ENCODE results near the gene ADAM17.

ADAM17 gene

DNA sequence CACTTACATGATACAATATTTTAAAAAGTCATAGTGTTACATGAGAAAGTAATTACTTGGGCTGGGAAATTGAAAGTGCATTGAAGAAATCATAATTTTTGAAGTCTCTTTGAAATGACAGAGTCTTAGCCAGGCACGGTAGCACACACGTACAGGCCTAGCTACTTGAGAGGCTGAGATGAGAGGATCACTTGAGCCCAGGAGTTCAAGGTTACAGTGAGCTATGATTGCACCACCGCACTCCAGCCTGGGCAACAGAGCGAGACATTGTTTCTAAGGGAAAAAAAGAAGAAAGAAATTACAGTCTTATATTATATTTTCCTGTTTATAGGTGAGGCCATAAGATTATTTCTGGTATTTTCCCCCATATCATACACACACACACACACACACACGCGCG, 90.5 kb downstream of the ADAM17 start:
- no peak for DNase-seq

DNA sequence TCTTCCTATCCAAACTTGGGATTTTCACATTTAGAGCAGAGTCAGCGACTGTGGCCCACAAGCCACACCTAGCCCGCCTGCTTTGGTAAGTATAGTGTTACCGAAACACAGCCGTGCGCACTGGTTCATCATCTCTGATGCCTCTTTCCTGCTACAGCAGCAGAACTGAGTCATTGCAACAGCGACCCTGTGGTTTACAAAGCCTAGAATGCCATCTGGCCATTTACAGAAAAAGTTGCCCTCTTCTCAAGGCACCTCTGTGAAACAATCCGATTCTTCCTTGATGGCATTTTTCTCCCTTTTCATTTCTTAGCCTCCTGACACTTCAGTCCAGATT, 92.0 kb downstream of the ADAM17 start:
- DNase-seq, result no peak

DNA sequence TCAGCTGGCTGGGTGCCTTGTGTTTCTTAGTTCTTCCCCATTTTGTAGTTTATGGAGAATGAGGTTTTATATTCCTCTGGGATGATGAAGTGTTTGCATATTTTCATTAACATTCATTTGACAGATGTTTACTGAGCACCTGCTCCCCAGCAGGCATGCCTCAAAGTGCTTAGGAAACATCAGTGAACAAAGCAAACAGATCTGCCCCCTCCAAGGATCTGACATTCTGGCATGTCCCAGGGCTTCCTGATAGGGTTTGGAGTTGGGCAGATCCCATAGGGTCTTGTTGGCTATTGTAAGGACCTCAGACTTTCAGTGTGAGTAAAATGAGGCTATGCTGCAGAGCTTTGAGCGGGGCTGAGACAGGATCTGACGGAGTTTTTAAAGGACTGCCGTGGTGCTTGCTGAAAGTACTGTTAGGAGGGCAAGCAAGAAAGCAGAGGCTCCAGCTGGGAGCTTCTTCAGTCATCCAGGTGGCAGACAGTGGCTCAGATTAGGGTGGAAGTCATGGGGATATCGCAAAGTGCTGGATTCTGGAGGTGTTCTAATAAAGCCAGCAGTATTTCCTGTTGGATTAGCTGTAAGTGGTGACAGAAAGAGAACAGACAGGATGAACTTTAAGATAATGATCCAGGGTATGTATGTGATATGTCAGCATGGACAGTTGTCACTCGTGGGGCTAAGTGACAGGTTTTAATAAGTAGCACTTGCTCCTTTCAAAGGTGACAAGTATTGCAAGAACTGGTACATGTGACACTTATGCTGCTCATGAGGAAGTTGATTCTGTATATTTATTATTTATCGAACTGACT, 92.5 kb downstream of the ADAM17 start:
- peak; percentile 56 for DNase-seq

DNA sequence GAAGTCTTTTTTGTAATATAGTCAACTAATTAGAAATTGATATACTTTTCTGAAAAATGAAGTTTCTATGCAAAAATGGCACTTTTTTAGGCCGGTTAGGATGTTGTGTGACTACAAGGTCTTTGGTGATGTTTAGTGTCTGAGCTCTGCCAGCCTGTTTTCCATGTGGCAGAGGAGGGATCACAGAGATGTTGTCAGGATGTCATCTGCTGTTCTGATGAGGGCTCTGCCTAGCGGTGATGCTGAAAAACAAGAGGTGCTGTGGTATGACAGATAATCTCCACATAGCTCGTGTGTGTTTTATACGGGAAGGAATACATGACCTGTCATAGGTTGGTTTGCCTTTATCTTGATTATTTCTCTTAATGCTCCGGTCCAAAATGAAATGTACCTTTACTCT, 93.3 kb downstream of the ADAM17 start:
- no peak for DNase-seq

DNA sequence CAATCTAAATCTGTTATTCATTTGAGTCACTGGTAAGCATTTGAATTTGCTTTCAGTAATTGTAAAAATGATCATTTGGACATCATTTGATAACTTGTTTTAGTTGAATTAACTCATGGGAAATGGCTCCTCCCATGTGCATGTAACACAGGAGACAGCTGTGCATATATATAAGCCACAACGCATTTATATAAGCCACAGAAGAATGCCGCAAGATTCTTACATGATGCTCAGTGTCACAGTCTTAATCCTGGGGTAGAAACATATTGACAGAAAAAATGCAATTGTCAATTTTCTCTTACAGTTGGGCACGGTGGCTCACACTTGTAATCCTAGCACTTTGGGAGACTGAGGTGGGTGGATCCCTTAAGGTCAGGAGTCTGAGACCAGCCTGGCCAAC, 94.6 kb downstream of the ADAM17 start:
- no peak for DNase-seq

DNA sequence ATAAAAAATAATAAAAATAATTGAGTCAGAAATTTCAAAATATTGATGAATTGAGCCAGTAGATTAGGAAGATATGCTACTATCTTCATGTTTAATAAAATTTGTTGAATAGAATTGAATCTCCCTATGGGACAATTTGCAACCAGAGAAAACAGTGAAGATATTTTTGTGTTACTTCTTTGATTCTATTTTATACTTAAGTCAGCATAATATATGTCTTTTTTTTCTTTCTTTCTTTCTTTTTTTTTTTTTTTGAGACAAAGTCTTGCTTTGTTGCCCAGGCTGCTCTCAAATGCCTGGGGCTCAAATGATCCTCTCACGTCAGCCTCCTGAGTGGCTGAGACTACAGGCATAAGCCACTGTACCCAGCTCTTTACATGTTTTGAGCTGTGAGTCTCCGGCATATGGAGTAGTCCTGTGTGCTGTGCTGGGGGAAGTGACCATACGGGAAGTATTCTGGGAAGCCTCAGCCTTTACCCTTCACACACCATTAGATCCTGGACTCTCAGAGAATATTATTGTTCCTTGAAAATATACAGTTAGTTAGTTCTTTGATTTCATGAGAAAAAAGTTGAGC, 95.1 kb downstream of the ADAM17 start:
- no peak for DNase-seq

DNA sequence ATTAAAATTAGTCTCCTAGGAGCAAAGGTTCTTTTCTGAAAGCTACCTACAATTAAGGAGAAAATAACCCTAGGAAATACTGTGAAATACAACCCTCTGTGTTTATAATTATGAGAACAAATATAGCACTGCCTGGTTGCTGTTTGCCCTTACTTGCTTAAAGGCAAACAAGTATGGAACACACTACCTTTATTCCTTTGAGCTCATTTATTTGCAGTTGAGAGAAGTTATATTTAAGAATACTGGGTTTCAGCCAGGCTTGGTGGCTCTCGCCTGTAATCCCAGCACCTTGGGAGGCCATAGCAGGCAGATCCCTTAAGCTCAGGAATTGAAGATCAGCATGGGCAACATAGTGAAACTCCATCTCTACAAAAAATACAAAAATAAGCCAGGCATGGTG, 104.4 kb downstream of the ADAM17 start:
- DNase-seq, result no peak

DNA sequence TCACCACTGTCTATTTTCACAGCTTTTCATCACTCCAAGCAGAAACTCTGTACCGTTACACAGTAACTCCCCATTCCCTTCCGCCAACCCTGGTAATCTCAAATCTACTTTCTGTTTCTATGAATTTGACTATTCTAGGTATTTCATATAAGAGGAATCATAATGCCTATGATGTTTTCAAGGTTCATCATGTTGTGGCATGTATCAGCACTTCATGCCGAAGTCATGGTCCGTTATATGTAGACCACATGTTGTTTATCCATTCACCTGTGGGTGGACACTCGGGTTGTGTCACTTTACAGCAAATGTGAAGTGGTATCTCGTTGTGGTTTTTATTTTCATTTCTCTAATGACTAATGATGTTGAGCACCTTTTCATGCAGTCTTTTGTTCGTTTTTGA, 110.5 kb downstream of the ADAM17 start:
- peak; percentile 10 for DNase-seq

DNA sequence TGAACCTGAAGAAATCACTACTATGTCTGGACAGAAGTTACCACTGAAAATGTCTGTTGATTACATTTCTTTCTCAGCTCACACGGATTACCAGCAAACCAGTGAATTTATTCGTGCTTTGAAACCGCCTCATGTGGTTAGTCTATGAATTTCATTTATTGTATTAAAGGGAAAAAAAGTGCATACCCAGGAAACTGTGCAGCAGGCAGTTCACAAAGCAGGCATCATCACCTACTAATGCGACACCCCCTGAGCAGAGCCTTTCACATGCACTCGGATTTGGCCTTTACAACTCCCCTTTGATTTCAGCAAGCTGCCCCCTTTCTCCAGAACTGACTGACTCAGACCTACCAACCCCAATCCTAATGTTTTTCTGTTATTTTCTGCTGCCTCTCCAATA, 112.1 kb downstream of the ADAM17 start:
- peak; percentile 23 for DNase-seq

DNA sequence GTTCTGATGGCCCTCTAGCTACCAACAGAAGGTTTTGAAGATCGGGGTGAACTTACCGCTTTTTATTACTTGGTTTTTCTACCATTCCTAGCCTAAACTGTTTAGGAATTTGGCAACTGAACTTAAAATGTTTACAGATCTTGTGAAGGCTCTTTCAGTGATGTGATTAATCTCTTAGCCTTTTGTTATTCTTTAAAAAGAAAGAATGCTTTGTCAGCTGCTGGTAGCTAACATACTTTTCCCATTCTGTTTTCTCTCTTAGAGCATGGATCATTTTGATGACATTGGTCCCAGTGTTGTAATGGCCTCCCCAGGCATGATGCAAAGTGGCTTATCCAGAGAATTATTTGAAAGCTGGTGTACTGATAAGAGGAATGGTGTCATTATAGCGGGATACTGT, 114.1 kb downstream of the ADAM17 start:
- no peak for DNase-seq

DNA sequence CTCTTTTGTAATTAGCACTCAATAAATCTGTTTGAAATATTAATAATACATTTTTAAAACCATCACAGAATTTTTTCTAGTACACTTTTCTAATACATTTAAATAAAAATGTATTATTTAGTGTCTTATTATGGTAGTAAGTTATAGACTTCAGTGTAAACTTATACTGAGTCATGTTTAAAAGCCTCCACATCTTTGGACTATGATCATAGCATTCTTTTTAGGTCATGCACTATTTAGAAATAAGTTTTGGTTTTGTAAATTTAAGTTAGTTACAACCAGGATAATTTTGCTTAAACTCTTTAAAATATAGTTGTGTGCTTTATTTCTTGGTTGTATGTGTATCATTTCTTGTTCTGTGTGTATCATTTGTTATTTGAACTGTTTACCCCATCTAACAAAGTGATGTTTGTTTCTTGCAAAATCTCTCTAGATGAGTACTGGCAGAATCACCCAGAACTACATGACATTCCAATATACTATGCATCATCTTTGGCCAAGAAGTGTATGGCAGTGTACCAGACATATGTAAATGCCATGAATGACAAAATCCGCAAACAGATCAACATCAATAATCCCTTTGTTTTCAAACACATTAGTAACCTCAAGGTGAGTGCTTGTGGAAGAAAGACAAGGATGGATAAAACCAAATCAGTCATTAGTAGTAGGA, 115.4 kb downstream of the ADAM17 start:
- DNase-seq, result no peak

DNA sequence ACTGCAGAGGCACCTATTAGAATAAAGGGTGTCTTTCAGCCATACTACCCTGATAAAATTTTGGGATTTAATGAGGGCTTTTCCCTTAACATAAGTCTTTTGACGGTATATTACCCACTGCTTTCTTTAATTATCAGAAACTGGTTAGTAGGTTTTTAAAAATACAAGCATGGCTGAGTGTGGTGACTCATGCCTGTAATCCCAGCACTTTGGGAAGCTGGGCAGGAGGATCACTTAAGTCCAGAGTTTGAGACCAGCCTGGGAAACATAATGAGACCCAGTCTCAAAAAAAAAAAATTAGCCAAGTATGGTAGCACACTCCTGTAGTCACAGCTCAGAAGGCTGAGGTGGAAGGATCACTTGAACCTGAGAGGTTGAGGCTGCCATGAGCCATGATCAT, 116.1 kb downstream of the ADAM17 start:
- no peak for DNase-seq

Data from DMS79 (cell line).